NCI-H2196 (cell line): Measurements from ENCODE around the gene PAQR8.
A peak's percentile ranks its signal among the peaks of the same experiment; 100 is the strongest.
"Not testable (repeated sequence)": the region's sequence is repeated elsewhere in the genome, so short reads cannot be mapped to it uniquely, and the experiment has no call there.

Experiments
- DNase-seq: peaks from one replicate; lab custom pipeline; 2025; ENCODE audit not compliant: unreplicated experiment; lab: John Stamatoyannopoulos, UW

Gene PAQR8

DNA sequence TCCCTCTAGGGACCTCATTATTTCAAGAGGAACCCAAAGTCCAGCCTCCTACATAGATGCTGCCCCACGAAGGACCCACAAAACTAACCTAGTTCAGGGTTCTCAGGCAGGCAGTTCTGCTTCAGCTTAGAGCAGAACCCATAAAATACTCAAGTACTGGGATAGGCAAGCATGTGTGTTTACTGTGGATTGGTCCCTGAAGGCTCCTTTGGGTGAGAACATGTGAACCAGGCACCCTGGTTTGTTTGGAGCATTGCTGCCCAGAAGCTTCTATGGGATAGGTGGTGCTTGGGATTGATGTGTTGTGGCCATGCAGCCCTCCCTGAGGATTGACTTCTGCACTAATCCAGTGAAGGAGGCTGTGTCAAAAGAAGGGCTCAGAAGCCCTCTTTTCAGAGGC lies 43.3 kb downstream of the PAQR8 start:
- DNase-seq, result no peak

- peak; percentile 60 for DNase-seq
These were observed 45.5 kb downstream of the PAQR8 start for GRCh38 chr6:52407467-52407866.

DNA sequence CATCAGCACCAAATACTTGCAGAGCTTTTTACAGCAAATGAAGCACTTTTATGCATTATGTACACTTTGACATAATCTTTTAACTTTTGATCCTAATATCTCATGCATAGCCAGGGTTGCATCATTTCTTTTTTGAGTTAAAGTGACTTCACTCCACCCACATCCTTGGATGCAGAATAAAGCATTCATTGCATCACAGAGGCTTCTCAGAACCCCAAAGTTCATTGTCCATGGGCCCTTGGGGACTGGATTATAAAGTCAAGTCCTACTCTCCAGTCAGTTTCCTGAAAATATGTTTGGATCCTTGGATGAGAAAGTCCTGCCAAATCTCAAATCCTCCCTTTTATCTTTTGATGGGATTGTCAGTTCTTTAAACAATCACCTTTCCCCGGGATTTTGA lies 47.5 kb downstream of the PAQR8 start:
- DNase-seq, result no peak

DNA sequence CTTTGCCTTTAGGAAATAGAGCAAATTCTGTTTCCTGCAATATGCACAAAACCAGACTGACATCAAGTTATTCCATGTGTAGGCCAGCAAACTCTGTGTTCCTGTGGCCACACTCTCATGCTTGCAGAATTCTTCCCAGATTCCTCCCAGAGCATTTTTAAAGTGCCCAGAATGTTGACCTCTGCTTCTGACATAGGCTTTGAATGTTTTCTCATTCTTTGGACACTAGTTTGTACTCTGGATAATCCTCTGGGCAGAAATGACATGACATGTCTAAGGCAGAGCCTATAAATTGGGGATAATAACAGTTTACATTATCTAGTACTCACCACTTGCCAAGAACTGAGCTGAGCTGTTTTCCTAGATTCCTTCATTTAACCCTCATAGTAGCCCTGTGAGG lies 49.0 kb downstream of the PAQR8 start:
- DNase-seq, result no peak

GRCh38 chr6:52411911-52412310 lies 50.0 kb downstream of the PAQR8 start:
- DNase-seq, result no peak

DNA sequence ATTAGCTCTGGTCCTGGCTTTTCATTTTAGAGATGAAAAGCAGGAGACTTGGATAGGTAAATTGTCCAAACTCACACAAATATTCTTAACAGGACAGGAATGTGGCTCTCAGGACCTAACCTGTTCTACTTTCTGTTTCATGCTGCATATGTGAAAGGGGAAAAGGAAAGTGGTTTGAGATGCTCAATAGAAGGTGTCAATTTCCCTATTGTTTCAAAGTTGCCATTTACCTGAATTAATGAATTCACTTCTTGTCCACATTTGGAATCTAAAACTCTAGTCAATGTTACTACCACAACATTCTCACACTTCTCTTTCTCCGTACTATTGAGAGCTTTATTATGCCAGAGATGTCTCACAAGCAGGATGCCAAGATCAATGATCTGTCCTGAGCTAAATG lies 53.4 kb downstream of the PAQR8 start:
- no peak for DNase-seq

- no peak for DNase-seq
These were observed 54.1 kb downstream of the PAQR8 start for GRCh38 chr6:52415917-52416628.

GRCh38 chr6:52416629-52417151 lies 54.7 kb downstream of the PAQR8 start:
- peak; percentile 69 for DNase-seq

DNA sequence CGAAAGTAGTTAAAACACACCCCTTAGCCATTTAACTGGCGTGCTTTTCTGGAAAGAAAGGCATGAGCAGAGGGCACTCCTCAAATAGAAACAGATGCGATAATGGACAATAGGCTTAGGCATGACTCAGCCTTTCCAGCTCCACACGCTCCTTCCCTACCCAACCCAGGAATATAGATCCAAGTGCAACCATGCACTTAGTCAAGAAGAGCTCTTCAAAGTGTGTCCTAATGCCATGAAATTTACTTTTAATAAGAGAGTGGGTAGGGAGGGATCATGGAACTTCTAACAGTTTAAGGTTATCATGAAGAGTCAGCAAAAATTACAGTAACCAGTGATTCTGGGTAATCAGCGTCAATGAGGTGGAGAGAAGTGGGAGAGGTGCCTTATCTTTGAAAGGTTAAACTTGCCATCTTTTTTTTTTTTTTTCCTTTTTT lies 55.7 kb downstream of the PAQR8 start:
- DNase-seq, result no peak

DNA sequence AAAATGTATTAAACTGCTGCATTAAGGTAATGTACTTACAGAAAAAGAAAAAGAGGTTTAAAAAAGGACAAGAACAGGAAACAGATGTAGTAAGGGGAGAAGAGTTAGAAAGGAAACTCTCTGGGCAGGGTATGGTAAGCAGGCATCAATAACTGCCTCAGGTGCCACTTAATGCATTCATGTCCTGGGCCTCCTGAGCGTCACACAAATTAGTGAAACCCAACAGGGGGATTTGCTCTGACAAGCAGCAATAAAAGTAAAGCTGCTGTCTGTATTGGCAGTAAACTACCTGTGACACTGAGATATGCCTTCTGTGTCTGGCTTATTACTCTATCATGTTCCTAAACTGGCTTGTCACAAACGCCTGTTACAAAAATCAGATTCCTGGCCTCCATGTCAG lies 56.7 kb downstream of the PAQR8 start:
- no peak for DNase-seq

DNA sequence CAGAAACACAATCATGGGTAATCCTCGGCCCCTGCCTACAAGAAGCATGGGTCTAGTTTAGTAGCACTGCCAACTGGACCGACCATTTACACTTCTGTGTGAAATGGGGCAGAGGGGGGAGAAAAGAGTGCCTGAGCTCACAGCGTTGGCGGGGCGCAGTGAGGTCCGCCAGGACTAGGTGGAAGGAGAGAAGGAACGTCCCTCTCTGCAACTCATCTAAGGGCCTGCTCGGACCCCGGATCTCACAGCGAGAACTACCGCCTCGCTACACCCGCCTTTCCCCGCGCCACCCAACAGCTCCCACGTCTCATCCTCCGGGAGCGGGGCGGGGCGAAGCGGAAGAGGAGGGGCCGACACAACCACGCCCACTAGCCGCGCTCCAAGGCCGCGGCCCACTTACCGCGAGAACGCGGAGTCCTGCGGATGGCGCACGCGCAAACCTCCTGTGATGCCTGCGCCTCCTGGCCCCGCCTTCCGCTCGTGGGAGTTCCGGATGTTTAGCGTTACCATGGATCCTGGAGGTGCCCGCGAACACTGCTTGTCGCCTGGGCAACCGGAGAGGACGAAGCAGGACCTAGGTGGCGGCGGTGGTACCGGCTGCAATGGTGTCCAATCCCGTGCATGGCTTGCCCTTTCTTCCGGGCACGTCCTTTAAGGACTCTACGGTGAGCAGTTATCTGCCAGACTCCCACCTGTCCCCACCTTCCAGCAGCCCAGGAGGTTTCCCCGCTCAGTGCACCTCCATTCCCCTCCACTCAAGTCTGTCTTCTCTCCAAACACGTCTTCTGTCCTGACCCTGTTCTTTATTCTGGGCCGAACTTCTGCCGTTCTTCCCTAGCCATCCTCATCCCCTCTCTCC lies 58.1 kb downstream of the PAQR8 start, which contains the start of gene EFHC1:
Gene EFHC1 (plus strand): TSS at position 534 of the 859 bp plus-strand sequence. CDS start 69 bp downstream, at position 603.
- peak; percentile 99 for DNase-seq

GRCh38 chr6:52420668-52421358 lies 58.9 kb downstream of the PAQR8 start:
- no peak for DNase-seq

GRCh38 chr6:52422156-52422555 lies 60.2 kb downstream of the PAQR8 start:
- no peak for DNase-seq

DNA sequence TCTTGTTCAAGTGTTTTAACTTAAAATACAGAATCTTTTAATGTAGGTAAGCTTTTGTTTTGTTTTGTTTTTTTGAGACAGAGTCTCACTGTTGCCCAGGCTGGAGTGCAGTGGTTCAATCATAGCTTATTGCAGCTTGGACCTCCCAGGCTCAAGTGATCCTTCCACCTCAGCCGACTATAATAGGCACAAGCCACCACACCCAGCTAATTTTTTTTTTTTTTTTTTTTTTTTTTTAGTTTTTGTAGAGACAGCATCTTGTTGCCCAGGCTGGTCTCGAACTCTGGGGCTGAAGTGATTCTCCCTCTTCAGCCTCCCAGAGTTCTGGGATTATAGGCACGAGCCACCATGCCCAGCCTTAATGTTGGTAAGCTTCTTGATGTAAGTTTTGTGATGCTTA lies 61.5 kb downstream of the PAQR8 start:
- no peak for DNase-seq

DNA sequence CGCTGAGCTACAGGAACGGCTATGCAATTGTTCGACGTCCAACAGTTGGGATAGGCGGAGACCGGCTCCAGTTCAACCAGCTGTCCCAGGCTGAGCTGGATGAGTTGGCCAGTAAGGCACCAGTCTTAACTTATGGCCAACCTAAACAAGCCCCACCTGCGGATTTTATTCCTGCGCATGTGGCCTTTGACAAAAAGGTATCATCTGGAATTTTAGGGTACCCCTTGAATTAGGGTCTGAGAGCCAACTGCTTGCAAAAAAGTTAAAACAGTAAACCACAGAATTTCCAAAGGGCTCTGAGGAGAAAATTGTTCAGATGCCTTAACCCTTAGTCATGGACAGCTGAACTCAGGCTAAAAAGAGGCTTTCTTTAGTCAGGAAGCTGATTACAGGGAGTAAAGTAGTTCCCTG lies 62.0 kb downstream of the PAQR8 start:
- DNase-seq, result no peak

GRCh38 chr6:52424513-52424912 lies 62.6 kb downstream of the PAQR8 start:
- no peak for DNase-seq

- DNase-seq, result peak; percentile 49
These were observed 64.7 kb downstream of the PAQR8 start for GRCh38 chr6:52426667-52427066.

GRCh38 chr6:52433294-52433693 lies 71.3 kb downstream of the PAQR8 start:
- DNase-seq, result not testable (repeated sequence)

DNA sequence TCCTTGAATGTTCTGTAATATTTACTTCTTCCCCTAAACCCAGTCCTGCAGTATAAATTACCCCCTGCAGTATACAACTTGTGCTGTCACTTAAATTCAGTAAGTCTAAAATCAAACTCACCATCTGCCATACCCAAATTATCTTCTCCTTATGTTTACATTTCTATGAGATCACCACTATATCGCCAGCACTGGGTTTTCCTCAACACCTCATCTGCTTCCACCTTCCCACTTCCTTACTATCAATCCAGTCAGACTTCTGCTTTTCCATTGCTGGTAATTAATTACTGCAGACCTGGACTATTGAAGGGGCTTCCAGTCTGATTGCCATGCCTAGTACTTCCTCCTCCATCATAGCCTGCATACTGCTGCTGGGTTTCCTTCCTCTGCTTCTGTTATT lies 73.4 kb downstream of the PAQR8 start:
- no peak for DNase-seq

DNA sequence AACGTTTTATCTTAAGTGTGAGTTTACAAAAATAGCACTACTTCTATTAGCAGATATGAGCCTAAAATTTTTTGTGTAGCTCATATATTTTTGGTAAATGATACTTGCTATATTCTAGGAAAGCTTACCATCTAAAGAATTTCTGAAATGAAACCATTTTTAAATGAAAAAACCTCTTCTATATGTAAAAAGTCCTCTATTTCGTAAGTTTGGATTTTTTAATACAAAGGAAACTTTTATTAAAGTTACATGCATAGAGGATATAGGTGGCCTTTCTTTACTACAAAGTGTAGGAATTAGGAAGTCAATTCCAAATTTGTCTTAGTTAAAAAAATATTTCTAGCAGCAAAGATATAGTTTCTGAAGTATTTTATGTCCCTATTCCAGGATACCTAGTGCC lies 77.0 kb downstream of the PAQR8 start:
- no peak for DNase-seq

GRCh38 chr6:52454556-52454955 lies 92.6 kb downstream of the PAQR8 start:
- no peak for DNase-seq
